Neutrophil (primary cell): ENCODE data around the gene THBS4.

Source experiments
- H3K27ac ChIP-seq: fragments of 200-600 bp; sonication (generic); 2 replicates; pipeline ENCODE4 v1.5.1; 2016; ENCODE audit warnings: mild to moderate bottlenecking, moderate library complexity
- H3K27me3 ChIP-seq: fragments of 200-600 bp; sonication (generic); 2 replicates; pipeline ENCODE4 v1.6.0; 2016; ENCODE audit warnings: mild to moderate bottlenecking
- H3K36me3 ChIP-seq: fragments of 200-600 bp; sonication (generic); 2 replicates; pipeline ENCODE4 v1.5.1; 2017
- H3K4me1 ChIP-seq, 2 experiments: fragments of 200-600 bp in 1 of 2; sonication (generic) in 1 of 2; 1 replicate in 1 of 2; 2 replicates in 1 of 2; pipeline versions ENCODE4 v1.5.1 to v1.6.1; 2013 to 2016; ENCODE audit warnings: low read depth in 1 of 2, low read length in 1 of 2, mild to moderate bottlenecking in 1 of 2, moderate library complexity in 1 of 2; ENCODE audit not compliant: control insufficient read depth in 1 of 2, insufficient read depth in 1 of 2
- H3K4me3 ChIP-seq, 2 experiments: fragments of 200-600 bp in 1 of 2; sonication (generic) in 1 of 2; 1 replicate in 1 of 2; 2 replicates in 1 of 2; pipeline ENCODE4 v1.5.1; 2013 to 2016; ENCODE audit warnings: low read depth in 1 of 2, low read length in 1 of 2, mild to moderate bottlenecking in 1 of 2, moderate library complexity in 1 of 2
- H3K9me3 ChIP-seq: fragments of 200-600 bp; sonication (generic); 2 replicates; pipeline ENCODE4 v1.5.1; 2016
- CTCF ChIP-seq: fragments of 200-600 bp; sonication (generic); IDR thresholded peaks from 2 replicates; pipeline ENCODE4 v1.5.1; 2016; ENCODE audit warnings: antibody characterized with exemption

Gene THBS4

GRCh38 chr5:80125962-80126480 is 90.9 kb downstream of the THBS4 start:
- Histone ChIP-seq H3K4me3 (no peak overlapping the region), H3K4me1 (peaks cover 18 to 37% of the 10 kb centered on the region in 2 experiments), H3K27ac (no peak overlapping the region), H3K27me3 (no peaks in the 10 kb centered on the region), H3K36me3 (no peaks in the 10 kb centered on the region), H3K9me3 (no peaks in the 10 kb centered on the region)
- no peak for TF ChIP-seq CTCF

- no peaks in the 10 kb centered on the region for H3K9me3 ChIP-seq
- TF ChIP-seq CTCF = no peak
- no peaks in the 10 kb centered on the region for H3K36me3 ChIP-seq
- H3K4me1 ChIP-seq = peaks cover 18 to 37% of the 10 kb centered on the region in 2 experiments
- peak overlapping the region; percentile 62 for H3K27ac ChIP-seq
- H3K4me3 ChIP-seq = no peak overlapping the region
- H3K27me3 ChIP-seq = no peaks in the 10 kb centered on the region
Observed at GRCh38 chr5:80127116-80127552, 92.0 kb downstream of the THBS4 start.

- Histone ChIP-seq H3K36me3 (no peaks in the 10 kb centered on the region), H3K4me1 (peaks cover 11 to 28% of the 10 kb centered on the region in 2 experiments), H3K27ac (no peak overlapping the region), H3K27me3 (no peaks in the 10 kb centered on the region), H3K4me3 (no peak overlapping the region), H3K9me3 (no peaks in the 10 kb centered on the region)
- TF ChIP-seq CTCF = no peak
Observed at GRCh38 chr5:80128141-80128540, 93.0 kb downstream of the THBS4 start.

GRCh38 chr5:80129146-80129545 is 94.0 kb downstream of the THBS4 start:
- Histone ChIP-seq H3K9me3 (no peaks in the 10 kb centered on the region), H3K36me3 (no peaks in the 10 kb centered on the region), H3K4me3 (no peak overlapping the region), H3K4me1 (peaks cover 11 to 28% of the 10 kb centered on the region in 2 experiments), H3K27ac (no peak overlapping the region), H3K27me3 (no peaks in the 10 kb centered on the region)
- TF ChIP-seq CTCF = no peak
